Measurements from ENCODE around the gene AHSG.

- TF ChIP-seq CTCF (IDR thresholded peaks at IDR 0.05) (peak; percentile 23 to 64 (median 40)), POLR2A (IDR thresholded peaks at IDR 0.05) (no peak)
Measured at GRCh38 chr3:186609247-186609868, 3.5 kb upstream of the AHSG start.
